HG03571 (cell line): ENCODE data around the gene HOXA3.

Experiments
- ATAC-seq: cut with Tn5 transposase; IDR thresholded peaks from one replicate; pipeline ENCODE4 v1.9.1; 2021; ENCODE audit not compliant: unreplicated experiment

HOXA3 gene

GRCh38 chr7:27168265-27168947, 16.0 kb upstream of the HOXA3 start:
- ATAC-seq, result no peak

GRCh38 chr7:27167916-27168264, 15.5 kb upstream of the HOXA3 start:
- ATAC-seq, result no peak

- no peak for ATAC-seq
Measured at GRCh38 chr7:27166531-27167505, 14.4 kb upstream of the HOXA3 start.

- ATAC-seq, result no peak
Measured at GRCh38 chr7:27165996-27166530, 13.7 kb upstream of the HOXA3 start.

GRCh38 chr7:27165089-27165995, 13.0 kb upstream of the HOXA3 start, which contains the start of gene HOXA9:
TSS of gene HOXA9 (minus strand) at chr7:27165537. CDS start at chr7:27165457, 80 bp downstream.
- no peak for ATAC-seq

GRCh38 chr7:27164367-27165088, 12.1 kb upstream of the HOXA3 start:
- no peak for ATAC-seq

GRCh38 chr7:27164045-27164366, 11.6 kb upstream of the HOXA3 start:
- ATAC-seq, result no peak

- no peak for ATAC-seq
Measured at GRCh38 chr7:27163288-27164044, 11.1 kb upstream of the HOXA3 start.

GRCh38 chr7:27162561-27163287, 10.3 kb upstream of the HOXA3 start:
- ATAC-seq, result no peak

GRCh38 chr7:27161721-27162560, 9.6 kb upstream of the HOXA3 start:
- ATAC-seq, result no peak

- ATAC-seq, result no peak
Measured at GRCh38 chr7:27161214-27161720, 8.9 kb upstream of the HOXA3 start.

- ATAC-seq, result peak; percentile 65
Measured at GRCh38 chr7:27160546-27161213, 8.3 kb upstream of the HOXA3 start.

- ATAC-seq, result no peak
Measured at GRCh38 chr7:27160145-27160545, 7.8 kb upstream of the HOXA3 start.

GRCh38 chr7:27159266-27160144, 7.1 kb upstream of the HOXA3 start:
- no peak for ATAC-seq

- ATAC-seq, result no peak
Measured at GRCh38 chr7:27158436-27159265, 6.3 kb upstream of the HOXA3 start.
